ENCODE results near the gene C14orf39. TPM values are rescaled to one million over a fixed set of nuclear protein-coding genes. Genes with fewer than 3 reads are reported as not detected.

The C14orf39 gene
- total and polyA plus RNA-seq, 2 of the 13 experiments (the other 11 are each of a cell fraction or from before 2014, with no cell fraction given) = not detected

DNA sequence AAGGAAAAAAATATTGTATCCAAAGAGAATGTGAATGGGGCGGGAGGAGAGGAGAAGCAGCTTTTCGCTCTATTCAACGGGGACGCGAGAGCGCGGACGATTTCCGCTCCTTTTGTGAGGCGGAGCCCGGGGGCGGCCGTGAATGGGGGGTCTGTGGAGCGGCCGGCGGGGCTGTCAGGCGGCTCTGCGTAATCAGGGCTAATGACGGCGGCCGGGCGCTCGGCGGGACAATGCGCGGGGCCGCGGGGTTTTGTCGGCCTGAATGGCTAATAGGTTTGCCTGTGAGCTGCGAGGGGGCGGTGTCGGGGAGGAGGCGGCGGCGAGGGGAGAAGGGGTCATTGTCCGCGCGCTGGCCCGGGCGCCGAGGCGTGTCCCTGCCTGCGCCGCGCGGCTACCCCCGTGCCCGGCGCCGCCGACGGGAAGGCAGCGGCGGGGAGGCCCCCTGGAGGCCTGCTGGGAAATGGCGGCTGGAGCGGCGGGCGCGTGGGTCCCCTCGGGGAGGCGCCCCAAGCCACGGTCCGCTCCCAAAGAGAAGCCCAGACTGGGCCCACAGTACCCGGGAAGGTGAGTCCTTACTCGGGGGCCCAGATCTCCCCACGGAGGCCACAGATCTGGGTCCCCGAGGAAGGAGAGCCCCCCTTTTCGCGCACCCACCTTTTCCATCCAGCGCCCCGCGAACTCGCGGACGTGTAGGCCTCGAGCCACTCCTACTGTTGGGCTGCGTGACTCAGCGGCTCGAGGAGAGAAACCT lies 29.1 kb upstream of the C14orf39 start (continued):
- TF ChIP-seq, protein P1, sequence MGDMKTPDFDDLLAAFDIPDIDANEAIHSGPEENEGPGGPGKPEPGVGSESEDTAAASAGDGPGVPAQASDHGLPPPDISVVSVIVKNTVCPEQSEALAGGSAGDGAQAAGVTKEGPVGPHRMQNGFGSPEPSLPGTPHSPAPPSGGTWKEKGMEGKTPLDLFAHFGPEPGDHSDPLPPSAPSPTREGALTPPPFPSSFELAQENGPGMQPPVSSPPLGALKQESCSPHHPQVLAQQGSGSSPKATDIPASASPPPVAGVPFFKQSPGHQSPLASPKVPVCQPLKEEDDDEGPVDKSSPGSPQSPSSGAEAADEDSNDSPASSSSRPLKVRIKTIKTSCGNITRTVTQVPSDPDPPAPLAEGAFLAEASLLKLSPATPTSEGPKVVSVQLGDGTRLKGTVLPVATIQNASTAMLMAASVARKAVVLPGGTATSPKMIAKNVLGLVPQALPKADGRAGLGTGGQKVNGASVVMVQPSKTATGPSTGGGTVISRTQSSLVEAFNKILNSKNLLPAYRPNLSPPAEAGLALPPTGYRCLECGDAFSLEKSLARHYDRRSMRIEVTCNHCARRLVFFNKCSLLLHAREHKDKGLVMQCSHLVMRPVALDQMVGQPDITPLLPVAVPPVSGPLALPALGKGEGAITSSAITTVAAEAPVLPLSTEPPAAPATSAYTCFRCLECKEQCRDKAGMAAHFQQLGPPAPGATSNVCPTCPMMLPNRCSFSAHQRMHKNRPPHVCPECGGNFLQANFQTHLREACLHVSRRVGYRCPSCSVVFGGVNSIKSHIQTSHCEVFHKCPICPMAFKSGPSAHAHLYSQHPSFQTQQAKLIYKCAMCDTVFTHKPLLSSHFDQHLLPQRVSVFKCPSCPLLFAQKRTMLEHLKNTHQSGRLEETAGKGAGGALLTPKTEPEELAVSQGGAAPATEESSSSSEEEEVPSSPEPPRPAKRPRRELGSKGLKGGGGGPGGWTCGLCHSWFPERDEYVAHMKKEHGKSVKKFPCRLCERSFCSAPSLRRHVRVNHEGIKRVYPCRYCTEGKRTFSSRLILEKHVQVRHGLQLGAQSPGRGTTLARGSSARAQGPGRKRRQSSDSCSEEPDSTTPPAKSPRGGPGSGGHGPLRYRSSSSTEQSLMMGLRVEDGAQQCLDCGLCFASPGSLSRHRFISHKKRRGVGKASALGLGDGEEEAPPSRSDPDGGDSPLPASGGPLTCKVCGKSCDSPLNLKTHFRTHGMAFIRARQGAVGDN (CRISPR knock-in tag; IDR thresholded peaks at IDR 0.05) = peak; percentile 69
- TF ChIP-seq ZNF101 (CRISPR knock-in tag; IDR thresholded peaks at IDR 0.05; ENCODE audit: borderline replicate concordance, low read depth) (no peak), SMAD9 (CRISPR knock-in tag; IDR thresholded peaks at IDR 0.05) (no peak), ZBTB42 (CRISPR knock-in tag; IDR thresholded peaks at IDR 0.05) (no peak), ESRRA (CRISPR knock-in tag; IDR thresholded peaks at IDR 0.05; ENCODE audit: low read depth) (no peak), ZNF180 (CRISPR knock-in tag; IDR thresholded peaks at IDR 0.05; ENCODE audit: borderline replicate concordance, low read depth) (no peak), ZNF451 (CRISPR knock-in tag; IDR thresholded peaks at IDR 0.05) (peak; percentile 40; the same call in 1 of the 2 replicates), KDM2A (CRISPR knock-in tag; IDR thresholded peaks at IDR 0.05; ENCODE audit: borderline replicate concordance, low read depth) (peak; percentile 32; the same call in 1 of the 2 replicates), HMGA1 (CRISPR knock-in tag; conservative IDR thresholded peaks at IDR 0.05) (no peak), SP5 (CRISPR knock-in tag; IDR thresholded peaks at IDR 0.05; ENCODE audit: borderline replicate concordance, low read depth) (no peak), ZNF766 (CRISPR knock-in tag; IDR thresholded peaks at IDR 0.05; ENCODE audit: borderline replicate concordance) (0 out of 2 replicates have a peak, but pooled peaks have one; percentile 34), ZEB1 (IDR thresholded peaks at IDR 0.05; ENCODE audit: insufficient replicate concordance, low read depth) (no peak), ZNF777 (CRISPR knock-in tag; IDR thresholded peaks at IDR 0.05) (peak; percentile 98)
- TF ChIP-seq, protein P2, sequence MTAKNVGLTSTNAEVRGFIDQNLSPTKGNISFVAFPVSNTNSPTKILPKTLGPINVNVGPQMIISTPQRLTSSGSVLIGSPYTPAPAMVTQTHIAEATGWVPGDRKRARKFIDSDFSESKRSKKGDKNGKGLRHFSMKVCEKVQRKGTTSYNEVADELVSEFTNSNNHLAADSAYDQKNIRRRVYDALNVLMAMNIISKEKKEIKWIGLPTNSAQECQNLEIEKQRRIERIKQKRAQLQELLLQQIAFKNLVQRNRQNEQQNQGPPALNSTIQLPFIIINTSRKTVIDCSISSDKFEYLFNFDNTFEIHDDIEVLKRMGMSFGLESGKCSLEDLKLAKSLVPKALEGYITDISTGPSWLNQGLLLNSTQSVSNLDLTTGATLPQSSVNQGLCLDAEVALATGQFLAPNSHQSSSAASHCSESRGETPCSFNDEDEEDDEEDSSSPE (CRISPR knock-in tag; IDR thresholded peaks at IDR 0.05) = peak; percentile 39; the same call in 1 of the 2 replicates
- TF ChIP-seq, protein P3, sequence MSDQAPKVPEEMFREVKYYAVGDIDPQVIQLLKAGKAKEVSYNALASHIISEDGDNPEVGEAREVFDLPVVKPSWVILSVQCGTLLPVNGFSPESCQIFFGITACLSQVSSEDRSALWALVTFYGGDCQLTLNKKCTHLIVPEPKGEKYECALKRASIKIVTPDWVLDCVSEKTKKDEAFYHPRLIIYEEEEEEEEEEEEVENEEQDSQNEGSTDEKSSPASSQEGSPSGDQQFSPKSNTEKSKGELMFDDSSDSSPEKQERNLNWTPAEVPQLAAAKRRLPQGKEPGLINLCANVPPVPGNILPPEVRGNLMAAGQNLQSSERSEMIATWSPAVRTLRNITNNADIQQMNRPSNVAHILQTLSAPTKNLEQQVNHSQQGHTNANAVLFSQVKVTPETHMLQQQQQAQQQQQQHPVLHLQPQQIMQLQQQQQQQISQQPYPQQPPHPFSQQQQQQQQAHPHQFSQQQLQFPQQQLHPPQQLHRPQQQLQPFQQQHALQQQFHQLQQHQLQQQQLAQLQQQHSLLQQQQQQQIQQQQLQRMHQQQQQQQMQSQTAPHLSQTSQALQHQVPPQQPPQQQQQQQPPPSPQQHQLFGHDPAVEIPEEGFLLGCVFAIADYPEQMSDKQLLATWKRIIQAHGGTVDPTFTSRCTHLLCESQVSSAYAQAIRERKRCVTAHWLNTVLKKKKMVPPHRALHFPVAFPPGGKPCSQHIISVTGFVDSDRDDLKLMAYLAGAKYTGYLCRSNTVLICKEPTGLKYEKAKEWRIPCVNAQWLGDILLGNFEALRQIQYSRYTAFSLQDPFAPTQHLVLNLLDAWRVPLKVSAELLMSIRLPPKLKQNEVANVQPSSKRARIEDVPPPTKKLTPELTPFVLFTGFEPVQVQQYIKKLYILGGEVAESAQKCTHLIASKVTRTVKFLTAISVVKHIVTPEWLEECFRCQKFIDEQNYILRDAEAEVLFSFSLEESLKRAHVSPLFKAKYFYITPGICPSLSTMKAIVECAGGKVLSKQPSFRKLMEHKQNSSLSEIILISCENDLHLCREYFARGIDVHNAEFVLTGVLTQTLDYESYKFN (CRISPR knock-in tag; conservative IDR thresholded peaks at IDR 0.05) = 0 out of 2 replicates have a peak, but pooled peaks have one; percentile 11
- TF ChIP-seq, protein P4, sequence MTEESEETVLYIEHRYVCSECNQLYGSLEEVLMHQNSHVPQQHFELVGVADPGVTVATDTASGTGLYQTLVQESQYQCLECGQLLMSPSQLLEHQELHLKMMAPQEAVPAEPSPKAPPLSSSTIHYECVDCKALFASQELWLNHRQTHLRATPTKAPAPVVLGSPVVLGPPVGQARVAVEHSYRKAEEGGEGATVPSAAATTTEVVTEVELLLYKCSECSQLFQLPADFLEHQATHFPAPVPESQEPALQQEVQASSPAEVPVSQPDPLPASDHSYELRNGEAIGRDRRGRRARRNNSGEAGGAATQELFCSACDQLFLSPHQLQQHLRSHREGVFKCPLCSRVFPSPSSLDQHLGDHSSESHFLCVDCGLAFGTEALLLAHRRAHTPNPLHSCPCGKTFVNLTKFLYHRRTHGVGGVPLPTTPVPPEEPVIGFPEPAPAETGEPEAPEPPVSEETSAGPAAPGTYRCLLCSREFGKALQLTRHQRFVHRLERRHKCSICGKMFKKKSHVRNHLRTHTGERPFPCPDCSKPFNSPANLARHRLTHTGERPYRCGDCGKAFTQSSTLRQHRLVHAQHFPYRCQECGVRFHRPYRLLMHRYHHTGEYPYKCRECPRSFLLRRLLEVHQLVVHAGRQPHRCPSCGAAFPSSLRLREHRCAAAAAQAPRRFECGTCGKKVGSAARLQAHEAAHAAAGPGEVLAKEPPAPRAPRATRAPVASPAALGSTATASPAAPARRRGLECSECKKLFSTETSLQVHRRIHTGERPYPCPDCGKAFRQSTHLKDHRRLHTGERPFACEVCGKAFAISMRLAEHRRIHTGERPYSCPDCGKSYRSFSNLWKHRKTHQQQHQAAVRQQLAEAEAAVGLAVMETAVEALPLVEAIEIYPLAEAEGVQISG (CRISPR knock-in tag; IDR thresholded peaks at IDR 0.05) = peak; percentile 48; the same call in 1 of the 2 replicates
